ENCODE data around the gene KRT78. TPM values are rescaled to one million over a fixed set of nuclear protein-coding genes. Genes with fewer than 3 reads are reported as not detected.

KRT78 gene
- total RNA-seq, 1 experiment from 2014 or later, result not detected

DNA sequence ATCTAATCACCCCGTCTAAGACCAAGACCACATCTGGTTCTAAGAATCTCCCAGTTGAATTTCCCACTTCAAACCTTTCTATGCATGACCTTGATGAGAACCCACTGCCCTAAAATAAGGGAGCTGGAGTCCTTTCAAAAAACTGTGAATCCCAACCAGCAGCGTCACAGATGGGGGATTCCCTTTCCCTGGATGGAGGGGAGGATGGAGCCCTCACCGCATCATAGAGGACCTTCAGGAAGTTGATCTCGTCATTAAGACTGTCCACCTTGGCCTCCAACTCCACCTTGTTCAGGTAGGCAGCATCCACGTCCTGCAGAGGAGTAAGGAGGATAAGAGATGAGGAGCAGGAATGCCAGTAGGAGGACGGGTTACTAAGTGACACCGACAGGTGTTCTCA, 39.6 kb downstream of the KRT78 start:
- no TSS peak for BruUV-seq (replicated peaks)
- DNase-seq (ENCODE audit: low spot score), result no peak
- H3K27ac ChIP-seq (ENCODE audit: low read depth, low read length, poor library complexity, severe bottlenecking), result no peak overlapping the region
- H3K9me3 ChIP-seq (ENCODE audit: low read depth, low read length, poor library complexity, severe bottlenecking), result no peaks in the 10 kb centered on the region
- H3K4me3 ChIP-seq (ENCODE audit: low read depth, low read length, poor library complexity, severe bottlenecking), result no peak overlapping the region
- H3K4me1 ChIP-seq (ENCODE audit: insufficient read depth, low read length, poor library complexity, severe bottlenecking), result peaks cover 11% of the 10 kb centered on the region
- CTCF ChIA-PET, result no interaction called here
- intact Hi-C loops (cut with micrococcal nuclease; ENCODE audit: unreplicated experiment), result no loop called here
- no peaks in the 10 kb centered on the region for H3K36me3 ChIP-seq (ENCODE audit: insufficient read depth, low read length, poor library complexity, severe bottlenecking)
- POLR2A ChIA-PET (ENCODE audit: low non-redundant PET), result no interaction called here
- TF ChIP-seq CTCF (conservative IDR thresholded peaks at IDR 0.05; ENCODE audit: low read depth, low read length) (no peak), EZH2 (IDR thresholded peaks at IDR 0.05; ENCODE audit: borderline replicate concordance, low read depth, low read length, poor library complexity, severe bottlenecking) (no peak)
- H3K27me3 ChIP-seq (replicated peaks; ENCODE audit: insufficient read depth, low read depth, low read length, poor library complexity), result no peaks in the 10 kb centered on the region

DNA sequence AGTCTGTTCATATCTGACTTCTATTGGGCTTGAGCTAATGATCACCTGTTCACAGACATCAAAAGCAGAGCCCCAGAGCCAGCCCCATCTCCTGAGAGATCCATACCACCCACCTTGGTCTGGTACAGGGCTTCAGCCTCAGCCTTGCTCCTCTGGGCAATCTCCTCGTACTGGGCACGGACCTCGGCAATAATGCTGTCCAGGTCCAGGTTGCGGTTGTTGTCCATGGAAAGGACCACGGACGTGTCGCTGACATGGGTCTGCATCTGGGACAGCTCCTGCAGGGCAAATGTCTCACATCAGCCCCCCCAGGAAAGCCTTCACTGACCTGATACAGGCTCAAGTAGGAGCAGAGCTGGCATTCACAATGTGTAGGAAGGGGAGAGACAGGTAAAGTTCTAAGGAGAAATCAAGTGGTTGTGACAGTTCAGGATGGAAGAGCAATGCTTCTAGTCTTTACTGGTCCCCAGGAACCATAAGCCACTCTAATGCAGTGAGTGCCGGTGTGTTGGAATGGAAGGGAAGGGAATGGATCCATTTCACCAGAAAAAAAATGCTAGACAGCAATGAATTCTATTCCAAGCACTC, 40.1 kb downstream of the KRT78 start:
- no peak for DNase-seq (ENCODE audit: low spot score)

DNA sequence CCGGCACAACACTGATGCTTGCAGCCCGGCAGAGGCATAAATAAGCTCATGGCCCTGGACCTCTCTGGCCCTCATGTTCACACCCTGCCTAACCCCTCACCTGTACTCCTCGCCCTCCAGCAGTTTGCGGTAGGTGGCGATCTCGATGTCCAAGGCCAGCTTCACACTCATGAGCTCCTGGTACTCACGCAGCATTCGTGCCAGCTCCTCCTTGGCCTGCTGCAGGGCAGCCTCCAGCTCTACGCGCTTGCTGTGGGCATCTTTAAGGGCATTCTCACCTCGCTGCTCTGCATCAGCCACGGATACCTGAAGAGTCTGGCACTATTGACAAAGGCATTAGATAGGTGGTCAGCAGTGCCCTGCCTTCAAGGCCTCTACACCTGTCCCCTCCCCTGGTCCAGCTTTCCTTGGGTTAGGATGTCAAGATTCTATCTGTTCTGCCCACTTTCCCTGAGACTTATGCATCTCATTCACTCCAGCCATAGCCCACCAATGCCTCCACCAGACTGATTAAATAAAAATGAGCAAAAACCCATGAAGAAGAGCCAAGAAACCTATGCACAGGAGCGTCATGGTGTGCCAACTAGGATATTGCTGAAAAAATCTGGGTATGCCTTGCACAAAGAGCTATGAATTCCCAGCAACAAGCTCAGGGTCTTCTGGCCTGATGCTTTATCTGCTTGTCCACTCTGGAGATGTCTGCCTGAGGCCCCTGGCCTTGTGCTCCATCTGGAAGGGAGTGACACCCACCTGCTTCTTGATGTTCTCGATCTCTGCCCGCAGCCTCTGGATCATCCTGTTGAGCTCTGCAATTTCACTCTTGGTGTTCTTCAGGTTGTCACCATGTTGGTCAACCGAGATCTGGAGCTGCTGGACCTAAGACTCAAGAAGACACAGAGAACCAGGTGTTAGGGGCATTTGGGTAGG, 41.0 kb downstream of the KRT78 start:
- Histone ChIP-seq H3K9me3 (ENCODE audit: low read depth, low read length, poor library complexity, severe bottlenecking) (no peaks in the 10 kb centered on the region), H3K27ac (ENCODE audit: low read depth, low read length, poor library complexity, severe bottlenecking) (no peak overlapping the region), H3K4me1 (ENCODE audit: insufficient read depth, low read length, poor library complexity, severe bottlenecking) (peaks cover 19% of the 10 kb centered on the region), H3K36me3 (ENCODE audit: insufficient read depth, low read length, poor library complexity, severe bottlenecking) (no peaks in the 10 kb centered on the region), H3K4me3 (ENCODE audit: low read depth, low read length, poor library complexity, severe bottlenecking) (no peak overlapping the region), H3K27me3 (replicated peaks; ENCODE audit: insufficient read depth, low read depth, low read length, poor library complexity) (no peaks in the 10 kb centered on the region)
- no TSS peak for BruUV-seq (replicated peaks)
- no peak for TF ChIP-seq CTCF (conservative IDR thresholded peaks at IDR 0.05; ENCODE audit: low read depth, low read length)
- TF ChIP-seq EZH2 (IDR thresholded peaks at IDR 0.05; ENCODE audit: borderline replicate concordance, low read depth, low read length, poor library complexity, severe bottlenecking), result no peak
- no peak for DNase-seq (ENCODE audit: low spot score)
- intact Hi-C loops (cut with micrococcal nuclease; ENCODE audit: unreplicated experiment), result no loop called here
- ChIA-PET POLR2A (ENCODE audit: low non-redundant PET) (no interaction called here), CTCF (no interaction called here)

More for the DNA sequence above, 40.1 kb downstream of the KRT78 start:
- H3K4me3 ChIP-seq (ENCODE audit: low read depth, low read length, poor library complexity, severe bottlenecking), result no peak overlapping the region
- BruUV-seq (replicated peaks), result no TSS peak
- no peaks in the 10 kb centered on the region for H3K27me3 ChIP-seq (replicated peaks; ENCODE audit: insufficient read depth, low read depth, low read length, poor library complexity)
- TF ChIP-seq EZH2 (IDR thresholded peaks at IDR 0.05; ENCODE audit: borderline replicate concordance, low read depth, low read length, poor library complexity, severe bottlenecking) (no peak), CTCF (conservative IDR thresholded peaks at IDR 0.05; ENCODE audit: low read depth, low read length) (no peak)
- CTCF ChIA-PET, result no interaction called here
- intact Hi-C loops (cut with micrococcal nuclease; ENCODE audit: unreplicated experiment), result no loop called here
- POLR2A ChIA-PET (ENCODE audit: low non-redundant PET), result no interaction called here
- H3K9me3 ChIP-seq (ENCODE audit: low read depth, low read length, poor library complexity, severe bottlenecking), result no peaks in the 10 kb centered on the region
- no peaks in the 10 kb centered on the region for H3K36me3 ChIP-seq (ENCODE audit: insufficient read depth, low read length, poor library complexity, severe bottlenecking)
- H3K27ac ChIP-seq (ENCODE audit: low read depth, low read length, poor library complexity, severe bottlenecking), result no peak overlapping the region
- peaks cover 16% of the 10 kb centered on the region for H3K4me1 ChIP-seq (ENCODE audit: insufficient read depth, low read length, poor library complexity, severe bottlenecking)

Measured in A673 (cell line).